ENCODE data around the gene KRT38. TPM values are rescaled to one million over a fixed set of nuclear protein-coding genes. Genes with fewer than 3 reads are reported as not detected.

KRT38 gene
- total and polyA plus RNA-seq, 7 donors: 0.03 TPM; not detected in 6

DNA sequence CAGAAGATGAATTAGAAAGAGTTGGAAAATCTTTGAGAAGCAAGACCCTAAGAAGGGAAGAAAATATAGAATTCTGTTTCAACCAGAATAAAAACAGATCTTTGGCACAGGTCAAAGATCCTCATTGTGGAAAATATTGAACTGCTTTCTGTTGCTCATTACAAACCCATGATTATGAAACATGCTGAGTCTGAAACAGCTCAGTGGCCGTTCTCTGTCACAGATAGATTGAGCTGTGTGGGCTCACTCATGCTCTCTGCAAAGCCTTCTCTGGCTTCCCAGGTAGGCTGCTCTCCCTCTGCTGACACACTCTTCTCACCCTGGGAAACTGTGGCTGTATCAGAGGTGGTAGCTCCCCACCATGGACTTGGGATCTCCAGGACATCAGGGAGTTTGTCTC is 3.4 kb upstream of the KRT38 start:
- H3K4me3 ChIP-seq: no peak overlapping the region
- H3K27ac ChIP-seq: no peak overlapping the region
- DNase-seq: no peak
- H3K9me3 ChIP-seq: no peaks in the 10 kb centered on the region
- 65 to 75% (median 75%) methylated on average over 1 of the region's 1 CpG for WGBS, 3 donors
- TF ChIP-seq, protein P1, sequence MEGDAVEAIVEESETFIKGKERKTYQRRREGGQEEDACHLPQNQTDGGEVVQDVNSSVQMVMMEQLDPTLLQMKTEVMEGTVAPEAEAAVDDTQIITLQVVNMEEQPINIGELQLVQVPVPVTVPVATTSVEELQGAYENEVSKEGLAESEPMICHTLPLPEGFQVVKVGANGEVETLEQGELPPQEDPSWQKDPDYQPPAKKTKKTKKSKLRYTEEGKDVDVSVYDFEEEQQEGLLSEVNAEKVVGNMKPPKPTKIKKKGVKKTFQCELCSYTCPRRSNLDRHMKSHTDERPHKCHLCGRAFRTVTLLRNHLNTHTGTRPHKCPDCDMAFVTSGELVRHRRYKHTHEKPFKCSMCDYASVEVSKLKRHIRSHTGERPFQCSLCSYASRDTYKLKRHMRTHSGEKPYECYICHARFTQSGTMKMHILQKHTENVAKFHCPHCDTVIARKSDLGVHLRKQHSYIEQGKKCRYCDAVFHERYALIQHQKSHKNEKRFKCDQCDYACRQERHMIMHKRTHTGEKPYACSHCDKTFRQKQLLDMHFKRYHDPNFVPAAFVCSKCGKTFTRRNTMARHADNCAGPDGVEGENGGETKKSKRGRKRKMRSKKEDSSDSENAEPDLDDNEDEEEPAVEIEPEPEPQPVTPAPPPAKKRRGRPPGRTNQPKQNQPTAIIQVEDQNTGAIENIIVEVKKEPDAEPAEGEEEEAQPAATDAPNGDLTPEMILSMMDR (IDR thresholded peaks at IDR 0.05): no peak
- H3K36me3 ChIP-seq (ENCODE audit: insufficient read depth in 1 of 2, low read depth in 1 of 2): no peaks in the 10 kb centered on the region
- intact Hi-C loops (cut with DNase I): no loop called here
- H3K4me1 ChIP-seq: no peaks in the 10 kb centered on the region
- ATAC-seq: no peak
- H3K27me3 ChIP-seq (ENCODE audit: insufficient read depth in 3 of 3, low read length in 2 of 3): peaks cover 0 to 3% (median 2%) of the 10 kb centered on the region in 3 donors

DNA sequence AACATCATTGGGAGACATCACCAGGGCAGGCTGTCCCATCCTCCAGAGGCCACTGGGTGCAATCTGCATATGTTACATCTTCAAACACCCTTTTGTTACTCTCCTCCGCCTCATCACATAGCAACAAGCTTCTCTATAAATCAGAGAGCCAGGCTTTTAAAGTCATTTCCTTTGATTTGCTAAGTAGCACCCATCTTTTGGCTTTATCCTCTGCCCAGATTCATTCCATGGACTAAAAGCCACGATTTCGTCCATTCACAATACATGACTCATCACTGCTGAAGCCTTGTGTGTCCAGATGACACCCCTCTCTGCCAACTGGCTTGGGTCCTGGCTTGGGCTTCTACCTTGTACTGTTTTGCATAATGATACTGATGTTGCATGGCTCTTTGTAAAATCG is 2.0 kb upstream of the KRT38 start:
- TF ChIP-seq, protein P1 (IDR thresholded peaks at IDR 0.05): no peak
- H3K27me3 ChIP-seq (ENCODE audit: insufficient read depth in 3 of 3, low read length in 2 of 3): peaks cover 0 to 4% (median 3%) of the 10 kb centered on the region in 3 donors
- WGBS, 3 donors: 57 to 64% (median 62%) methylated on average over 4 of the region's 4 CpGs
- ATAC-seq (no peak), DNase-seq (no peak)
- no peaks in the 10 kb centered on the region for H3K36me3 ChIP-seq (ENCODE audit: insufficient read depth in 1 of 2, low read depth in 1 of 2)
- no peaks in the 10 kb centered on the region for H3K9me3 ChIP-seq
- no peak overlapping the region for H3K27ac ChIP-seq
- H3K4me3 ChIP-seq: no peak overlapping the region
- intact Hi-C loops (cut with DNase I): no loop called here
- no peaks in the 10 kb centered on the region for H3K4me1 ChIP-seq

DNA sequence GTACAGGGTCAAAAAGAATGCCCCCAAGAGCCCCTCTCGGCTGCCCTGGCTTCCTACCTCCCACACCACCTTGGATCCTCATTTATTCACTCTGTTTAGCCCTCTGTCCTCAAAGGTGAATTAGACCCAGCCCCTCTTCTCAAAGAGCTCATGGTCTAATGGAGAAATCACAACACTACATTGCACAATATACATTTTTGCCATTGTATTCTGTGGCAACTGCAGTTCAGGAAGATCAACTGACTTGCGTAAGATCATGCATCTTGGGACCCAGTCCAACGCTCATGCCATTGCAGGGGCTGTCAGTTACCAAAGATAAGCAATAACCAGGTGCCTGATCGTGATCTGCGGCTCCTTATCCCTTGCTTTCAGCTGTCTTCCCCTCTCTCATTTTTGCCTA is 1.4 kb downstream of the KRT38 start:
- TF ChIP-seq, protein P1 (IDR thresholded peaks at IDR 0.05): no peak
- H3K9me3 ChIP-seq: no peaks in the 10 kb centered on the region
- ATAC-seq (no peak), DNase-seq (no peak)
- H3K27me3 ChIP-seq (ENCODE audit: insufficient read depth in 3 of 3, low read length in 2 of 3): peaks cover 0 to 2% (median 0%) of the 10 kb centered on the region in 3 donors
- intact Hi-C loops (cut with DNase I): no loop called here
- H3K36me3 ChIP-seq (ENCODE audit: insufficient read depth in 1 of 2, low read depth in 1 of 2): no peaks in the 10 kb centered on the region
- WGBS, 3 donors: 56 to 67% (median 61%) methylated on average over 5 of the region's 5 CpGs
- no peak overlapping the region for H3K27ac ChIP-seq
- H3K4me1 ChIP-seq: no peaks in the 10 kb centered on the region
- H3K4me3 ChIP-seq: no peak overlapping the region

DNA sequence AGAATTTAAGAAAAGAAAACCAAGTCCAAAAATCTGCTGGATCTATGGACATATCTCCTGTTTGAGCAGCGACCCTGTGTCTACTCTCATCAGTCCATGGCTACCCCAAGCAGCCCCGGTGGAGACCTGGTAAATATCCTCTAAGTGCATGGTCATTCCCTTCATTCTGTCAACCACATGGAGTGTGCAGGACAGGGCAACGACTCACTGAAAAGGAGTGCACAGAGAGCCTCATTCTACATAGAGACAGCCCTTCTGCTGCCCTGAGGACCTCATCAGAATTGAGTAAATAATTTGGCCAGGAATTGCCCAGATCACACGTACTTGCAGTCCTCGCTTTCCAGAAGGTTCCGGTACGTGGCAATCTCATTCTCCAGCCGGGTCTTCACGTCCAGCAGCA is 3.0 kb downstream of the KRT38 start:
- no peak for ATAC-seq
- 77 to 89% (median 82%) methylated on average over 9 of the region's 9 CpGs for WGBS, 3 donors
- Histone ChIP-seq H3K9me3 (no peaks in the 10 kb centered on the region), H3K36me3 (ENCODE audit: insufficient read depth in 1 of 2, low read depth in 1 of 2) (no peaks in the 10 kb centered on the region), H3K27ac (no peak overlapping the region), H3K4me3 (no peak overlapping the region), H3K4me1 (no peaks in the 10 kb centered on the region), H3K27me3 (ENCODE audit: insufficient read depth in 3 of 3, low read length in 2 of 3) (peaks cover 0 to 2% (median 0%) of the 10 kb centered on the region in 3 donors)
- intact Hi-C loops (cut with DNase I): no loop called here
- TF ChIP-seq, protein P1 (IDR thresholded peaks at IDR 0.05): no peak
- DNase-seq: no peak

DNA sequence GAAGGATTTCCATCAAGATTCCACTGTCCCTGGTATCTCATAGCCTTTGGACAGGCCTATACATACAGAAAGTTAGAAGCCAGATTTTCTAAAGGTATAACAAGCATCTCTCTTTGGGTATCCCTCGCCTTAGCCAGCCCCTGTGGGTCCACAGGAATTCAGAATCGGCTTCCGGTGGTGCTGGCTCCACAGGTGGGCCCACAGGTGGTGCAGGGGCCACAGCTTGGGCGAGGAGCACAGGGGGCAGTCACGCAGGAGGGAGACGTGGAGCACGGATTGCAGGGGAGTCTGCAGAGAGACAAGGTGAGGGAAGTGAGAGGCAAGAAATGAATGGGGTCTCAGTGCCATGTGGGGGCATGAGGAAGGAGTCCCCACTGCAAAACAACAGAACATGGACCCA is 3.5 kb downstream of the KRT38 start:
- Histone ChIP-seq H3K4me1 (no peaks in the 10 kb centered on the region), H3K9me3 (no peaks in the 10 kb centered on the region), H3K27me3 (ENCODE audit: insufficient read depth in 3 of 3, low read length in 2 of 3) (peaks cover 0 to 2% (median 0%) of the 10 kb centered on the region in 3 donors), H3K27ac (no peak overlapping the region), H3K36me3 (ENCODE audit: insufficient read depth in 1 of 2, low read depth in 1 of 2) (no peaks in the 10 kb centered on the region), H3K4me3 (no peak overlapping the region)
- 72 to 80% (median 79%) methylated on average over 7 of the region's 7 CpGs for WGBS, 3 donors
- TF ChIP-seq, protein P1 (IDR thresholded peaks at IDR 0.05): no peak
- ATAC-seq: no peak
- intact Hi-C loops (cut with DNase I): no loop called here
- DNase-seq: no peak
